ENCODE measurements around the gene FOXJ3.
A peak's percentile ranks its signal among the peaks of the same experiment; 100 is the strongest.

FOXJ3 gene

DNA sequence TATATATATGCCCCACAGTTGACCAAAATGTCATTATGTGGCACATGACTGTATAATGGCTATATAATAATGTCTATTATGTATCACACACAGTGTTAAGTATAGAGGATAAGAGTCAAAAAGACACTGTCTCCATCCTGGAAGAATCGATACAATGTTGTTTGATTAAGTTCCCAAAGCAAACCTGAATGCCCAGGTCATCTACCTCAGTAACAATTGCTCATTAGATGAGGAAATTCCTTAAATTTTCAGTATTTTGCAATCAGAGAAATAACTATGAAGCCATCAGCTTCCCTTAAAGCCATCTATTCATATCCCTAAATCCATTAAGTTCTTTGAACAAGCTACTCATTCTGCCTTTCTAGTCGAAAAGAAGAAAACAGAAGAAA lies 10.0 kb downstream of the FOXJ3 start:
- TF ChIP-seq, protein P1, sequence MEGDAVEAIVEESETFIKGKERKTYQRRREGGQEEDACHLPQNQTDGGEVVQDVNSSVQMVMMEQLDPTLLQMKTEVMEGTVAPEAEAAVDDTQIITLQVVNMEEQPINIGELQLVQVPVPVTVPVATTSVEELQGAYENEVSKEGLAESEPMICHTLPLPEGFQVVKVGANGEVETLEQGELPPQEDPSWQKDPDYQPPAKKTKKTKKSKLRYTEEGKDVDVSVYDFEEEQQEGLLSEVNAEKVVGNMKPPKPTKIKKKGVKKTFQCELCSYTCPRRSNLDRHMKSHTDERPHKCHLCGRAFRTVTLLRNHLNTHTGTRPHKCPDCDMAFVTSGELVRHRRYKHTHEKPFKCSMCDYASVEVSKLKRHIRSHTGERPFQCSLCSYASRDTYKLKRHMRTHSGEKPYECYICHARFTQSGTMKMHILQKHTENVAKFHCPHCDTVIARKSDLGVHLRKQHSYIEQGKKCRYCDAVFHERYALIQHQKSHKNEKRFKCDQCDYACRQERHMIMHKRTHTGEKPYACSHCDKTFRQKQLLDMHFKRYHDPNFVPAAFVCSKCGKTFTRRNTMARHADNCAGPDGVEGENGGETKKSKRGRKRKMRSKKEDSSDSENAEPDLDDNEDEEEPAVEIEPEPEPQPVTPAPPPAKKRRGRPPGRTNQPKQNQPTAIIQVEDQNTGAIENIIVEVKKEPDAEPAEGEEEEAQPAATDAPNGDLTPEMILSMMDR (IDR thresholded peaks at IDR 0.05; ENCODE audit: low read depth, low read length) = no peak
- no peak overlapping the region for H3K4me3 ChIP-seq (replicated peaks in 1 of 2; ENCODE audit: low read depth in 2 of 2, low read length in 2 of 2)
- no peak for DNase-seq (ENCODE audit: low read depth in 2 of 2)

DNA sequence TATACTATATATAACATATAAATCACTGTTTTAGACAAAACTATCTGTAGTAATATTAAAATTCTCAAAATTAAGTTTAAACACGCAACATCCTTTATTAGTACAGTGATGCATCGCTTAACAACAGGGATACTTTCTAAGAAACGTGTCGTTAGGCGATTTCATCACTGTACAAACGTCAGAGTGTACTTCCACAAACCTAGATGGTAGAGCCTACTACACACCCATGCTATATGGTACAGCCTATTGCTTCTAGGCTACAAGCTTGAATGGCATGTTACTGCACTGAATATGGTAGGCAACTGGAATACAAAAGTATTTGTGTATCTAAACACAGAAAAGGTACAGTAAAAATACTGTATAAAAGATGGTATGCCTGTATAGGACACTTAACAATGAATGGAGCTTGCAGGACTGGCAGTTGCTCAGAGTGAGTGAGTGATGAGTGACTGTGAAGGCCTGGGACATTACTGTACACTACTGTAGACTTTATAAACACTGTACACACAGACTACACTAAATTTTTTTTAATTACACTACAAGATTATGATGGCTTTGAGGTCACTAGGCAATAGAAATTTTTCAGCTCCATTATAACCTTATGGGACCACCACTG lies 10.5 kb downstream of the FOXJ3 start:
- no peak for DNase-seq (ENCODE audit: low read depth in 2 of 2)
- TF ChIP-seq, protein P1 (IDR thresholded peaks at IDR 0.05; ENCODE audit: low read depth, low read length) = no peak

DNA sequence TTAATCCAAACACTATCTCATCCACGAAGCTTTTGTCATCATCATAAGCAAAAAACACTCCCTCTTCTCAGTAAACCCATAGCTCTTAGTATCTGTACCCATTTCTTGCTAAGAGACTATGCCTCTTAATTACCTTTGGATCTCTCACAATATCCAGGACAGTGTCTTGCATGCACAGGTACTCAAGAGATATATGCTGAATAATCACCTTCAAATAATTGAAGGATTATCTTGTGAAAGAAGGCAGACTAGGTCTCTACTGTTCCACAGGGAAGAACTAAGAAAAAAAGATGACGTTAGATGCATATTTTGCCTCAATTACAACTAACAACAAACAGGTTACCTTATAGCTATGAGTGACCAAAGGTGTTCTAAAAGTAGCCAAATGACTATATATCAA lies 11.5 kb downstream of the FOXJ3 start:
- no peak for DNase-seq (ENCODE audit: low read depth in 2 of 2)
- no peak overlapping the region for H3K4me3 ChIP-seq (replicated peaks in 1 of 2; ENCODE audit: low read depth in 2 of 2, low read length in 2 of 2)
- TF ChIP-seq, protein P1 (IDR thresholded peaks at IDR 0.05; ENCODE audit: low read depth, low read length) = no peak

More for the DNA sequence above, 10.5 kb downstream of the FOXJ3 start:
- no peak overlapping the region for H3K4me3 ChIP-seq (replicated peaks in 1 of 2; ENCODE audit: low read depth in 2 of 2, low read length in 2 of 2)

DNA sequence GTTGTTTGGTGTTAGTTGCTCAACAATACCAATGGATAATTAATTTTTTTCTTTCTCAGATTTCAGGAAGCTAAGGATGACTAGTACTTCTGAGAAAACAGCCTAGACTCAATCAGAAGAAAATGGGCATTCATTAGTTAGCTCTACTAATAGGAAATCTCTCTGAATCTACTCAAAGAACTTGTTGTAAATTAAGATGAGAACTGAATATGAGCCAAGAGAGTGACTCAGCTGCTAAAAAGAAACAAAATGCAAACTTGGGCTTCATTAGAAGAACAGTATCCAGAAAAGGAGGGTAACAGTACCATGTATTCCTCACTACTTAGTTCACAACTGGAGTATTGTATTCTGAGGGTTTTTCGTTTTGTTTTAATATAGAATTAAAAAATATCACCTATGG lies 12.5 kb downstream of the FOXJ3 start:
- DNase-seq (ENCODE audit: low read depth in 2 of 2) = peak; percentile 32 to 50
- TF ChIP-seq, protein P1 (IDR thresholded peaks at IDR 0.05; ENCODE audit: low read depth, low read length) = no peak
- no peak overlapping the region for H3K4me3 ChIP-seq (replicated peaks in 1 of 2; ENCODE audit: low read depth in 2 of 2, low read length in 2 of 2)

DNA sequence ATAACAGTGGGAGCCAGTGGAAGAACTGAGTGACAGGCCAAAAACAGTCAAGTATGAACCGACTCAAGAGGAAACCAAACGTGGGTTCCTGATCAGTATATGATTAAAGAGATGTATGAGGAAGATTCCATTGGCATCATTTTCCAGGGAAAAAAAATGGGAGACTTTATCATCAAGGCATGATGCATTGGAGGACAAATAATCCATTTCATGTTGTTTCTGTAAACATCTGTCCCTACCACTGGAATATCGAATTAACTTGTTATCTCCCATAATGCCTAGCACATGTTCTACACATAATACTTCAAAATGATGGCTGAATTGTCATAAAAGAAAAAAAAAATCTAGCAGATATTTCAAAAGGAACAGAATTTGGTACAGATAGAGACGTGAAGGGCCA lies 13.3 kb downstream of the FOXJ3 start:
- TF ChIP-seq, protein P1 (IDR thresholded peaks at IDR 0.05; ENCODE audit: low read depth, low read length) = no peak
- no peak for DNase-seq (ENCODE audit: low read depth in 2 of 2)
- no peak overlapping the region for H3K4me3 ChIP-seq (replicated peaks in 1 of 2; ENCODE audit: low read depth in 2 of 2, low read length in 2 of 2)

DNA sequence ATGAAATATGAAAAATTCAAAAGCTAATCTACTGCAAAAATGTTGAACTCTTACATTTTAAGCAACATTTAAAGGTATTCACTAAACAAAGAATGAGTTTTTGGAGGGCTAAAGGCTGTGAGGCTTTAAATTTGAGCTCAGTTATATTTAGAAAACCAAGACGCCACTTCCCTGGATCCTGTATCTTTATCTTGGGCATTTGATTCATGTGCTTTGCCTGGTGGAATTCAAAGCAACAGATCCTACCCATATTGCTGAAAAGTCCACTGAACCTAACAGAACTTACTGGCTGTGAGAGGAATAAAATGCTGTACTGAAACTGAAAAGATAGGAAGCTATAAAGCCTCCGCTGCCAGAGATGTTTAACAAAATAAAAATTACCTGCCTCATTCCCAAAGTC lies 14.3 kb downstream of the FOXJ3 start:
- no peak overlapping the region for H3K4me3 ChIP-seq (replicated peaks in 1 of 2; ENCODE audit: low read depth in 2 of 2, low read length in 2 of 2)
- DNase-seq (ENCODE audit: low read depth in 2 of 2) = no peak
- TF ChIP-seq, protein P1 (IDR thresholded peaks at IDR 0.05; ENCODE audit: low read depth, low read length) = no peak
